Nucleus accumbens (tissue), 56 donors: Measurements from ENCODE around the gene ASB9.
"Not testable (repeated sequence)": the region's sequence is repeated elsewhere in the genome, so short reads cannot be mapped to it uniquely, and the experiment has no call there.

Source experiments
- DNase-seq, 56 donors: peaks; one replicate each; lab custom pipeline; 2025; lab: John Stamatoyannopoulos, UW

ASB9 gene

DNA sequence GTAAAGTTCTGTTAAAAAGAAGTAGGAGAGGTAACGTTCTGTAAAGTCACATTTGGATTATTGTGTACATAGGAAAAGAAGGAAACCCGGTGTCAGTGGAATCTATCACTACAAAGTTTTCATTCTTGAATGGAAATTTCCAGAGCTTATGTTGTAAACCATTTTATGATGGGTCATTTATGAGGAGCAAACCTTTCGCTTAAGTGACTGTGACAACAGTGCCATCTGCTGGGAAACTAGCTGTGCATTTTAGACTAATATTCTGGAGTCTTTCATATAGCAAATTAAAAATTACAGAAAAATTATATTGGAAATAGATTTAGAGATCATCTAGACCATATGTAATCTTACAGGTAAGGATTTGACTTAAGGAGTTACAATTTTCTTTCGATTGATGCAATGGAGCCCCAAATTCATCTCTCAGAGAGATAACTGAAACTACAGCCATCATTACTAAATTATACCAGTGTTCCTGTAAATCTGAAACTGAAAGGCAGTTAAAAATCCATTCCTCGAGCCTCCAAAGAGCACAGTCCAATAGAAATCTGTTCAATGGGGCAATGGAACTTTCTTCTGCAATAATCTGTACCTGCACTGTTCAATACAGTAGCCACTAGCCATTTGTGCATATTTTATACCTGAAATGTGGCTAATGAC, 26.9 kb downstream of the ASB9 start:
- peak in 19 of 56 donors; percentile 0 to 35 (median 3) for DNase-seq

DNA sequence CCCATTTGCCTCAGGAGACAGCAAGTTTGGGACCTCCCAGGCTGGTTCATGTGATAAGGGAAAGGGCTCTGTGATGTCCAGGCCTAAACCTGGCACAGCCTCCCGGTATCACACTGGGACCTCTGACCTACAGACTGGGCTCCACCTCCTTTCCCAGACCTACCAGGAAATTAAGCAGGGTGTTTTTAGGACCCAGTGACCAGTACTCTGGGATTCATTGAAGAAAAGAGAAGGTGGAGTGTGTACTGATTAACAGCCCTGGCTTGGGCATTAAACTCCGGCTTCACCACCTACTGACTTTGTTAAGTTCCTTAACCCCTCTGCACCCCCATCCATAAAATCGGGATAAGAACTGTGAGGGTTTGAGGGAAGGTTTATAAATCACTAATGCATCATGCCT, 28.6 kb downstream of the ASB9 start:
- no peak for DNase-seq

DNA sequence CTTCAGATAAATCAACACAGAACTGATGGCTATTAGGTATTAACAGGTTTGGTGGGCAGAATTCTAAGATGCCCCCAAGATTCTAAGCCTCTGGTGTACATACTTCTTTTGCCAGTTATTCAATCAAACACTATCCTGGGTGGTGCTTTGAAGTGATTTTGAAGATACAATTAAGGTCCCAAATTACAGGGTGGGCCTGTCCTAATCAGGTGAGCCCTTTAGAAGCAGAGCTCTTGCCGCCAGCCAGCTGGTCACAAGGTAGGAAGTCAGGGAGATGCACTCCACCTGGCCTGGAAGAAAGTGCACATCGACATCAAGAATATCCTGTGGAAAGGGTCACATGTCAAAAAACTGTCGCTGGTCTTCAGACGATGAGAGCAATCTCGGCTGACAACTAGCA, 29.5 kb downstream of the ASB9 start:
- no peak for DNase-seq

DNA sequence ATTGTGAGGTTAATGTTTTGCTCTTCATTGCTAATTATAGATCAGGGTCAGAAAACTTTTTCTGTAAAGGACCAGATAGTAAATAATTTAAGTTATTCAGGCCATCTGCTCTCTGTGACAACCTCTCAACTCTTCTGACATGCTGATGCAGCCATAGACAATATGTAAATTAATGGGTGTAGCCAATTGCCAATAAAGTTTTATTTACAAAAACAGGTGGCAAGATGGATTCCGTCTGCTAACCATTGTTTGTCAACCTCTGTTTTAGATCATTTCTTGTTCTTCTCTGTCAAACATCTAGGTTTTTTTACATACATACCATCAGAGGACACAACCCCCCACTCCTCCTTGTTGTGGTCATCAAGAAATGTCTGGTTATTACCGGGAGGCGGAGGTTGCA, 33.7 kb downstream of the ASB9 start:
- no peak for DNase-seq

DNA sequence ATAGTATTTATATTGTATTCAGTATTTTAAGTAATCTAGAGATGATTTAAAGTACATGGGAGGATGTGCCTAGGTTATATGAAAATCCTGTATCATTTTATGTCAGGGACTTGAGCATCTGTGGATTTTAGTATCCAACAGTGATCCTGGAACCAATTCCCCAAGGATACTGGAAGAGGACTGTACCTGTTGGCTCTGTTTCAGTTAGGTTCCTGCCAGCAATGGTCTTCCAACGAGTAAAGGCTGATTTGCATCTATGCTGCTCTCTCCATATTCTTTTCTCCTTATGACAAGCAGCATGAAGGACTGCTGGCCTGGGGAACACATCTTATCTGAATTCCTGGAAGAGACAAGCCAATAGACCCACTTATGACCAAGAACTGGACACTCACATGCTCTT, 34.9 kb downstream of the ASB9 start:
- no peak for DNase-seq

DNA sequence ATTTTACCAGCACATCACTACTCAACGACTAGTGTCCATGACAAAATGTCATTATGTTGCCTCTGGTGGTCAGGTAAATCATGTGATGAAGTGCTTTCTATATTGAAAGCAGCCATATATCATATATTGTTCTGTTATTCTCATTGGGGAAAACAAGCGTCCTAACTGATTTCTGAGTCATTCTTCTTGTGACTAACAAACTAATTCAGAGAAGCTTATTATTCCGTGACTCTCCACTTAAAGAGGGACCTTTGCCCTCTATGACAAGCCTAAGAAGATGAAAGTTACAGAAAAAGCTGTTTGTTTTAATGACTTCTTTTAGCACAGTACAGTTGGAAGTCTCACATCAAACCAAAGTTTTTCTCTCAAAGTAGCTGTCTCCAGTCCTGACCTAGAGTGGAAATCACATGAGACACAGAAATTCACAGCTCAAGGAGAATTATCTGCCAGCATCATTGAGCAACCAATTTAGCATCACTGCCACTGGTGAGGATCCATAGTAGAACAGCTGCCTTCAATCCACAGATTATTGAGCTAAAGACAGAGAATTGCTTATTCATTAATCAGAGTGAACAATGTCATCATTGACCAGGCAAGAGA, 36.4 kb downstream of the ASB9 start:
- no peak for DNase-seq

- no peak for DNase-seq
These were observed 45.1 kb downstream of the ASB9 start for GRCh38 chrX:15224747-15225146.

DNA sequence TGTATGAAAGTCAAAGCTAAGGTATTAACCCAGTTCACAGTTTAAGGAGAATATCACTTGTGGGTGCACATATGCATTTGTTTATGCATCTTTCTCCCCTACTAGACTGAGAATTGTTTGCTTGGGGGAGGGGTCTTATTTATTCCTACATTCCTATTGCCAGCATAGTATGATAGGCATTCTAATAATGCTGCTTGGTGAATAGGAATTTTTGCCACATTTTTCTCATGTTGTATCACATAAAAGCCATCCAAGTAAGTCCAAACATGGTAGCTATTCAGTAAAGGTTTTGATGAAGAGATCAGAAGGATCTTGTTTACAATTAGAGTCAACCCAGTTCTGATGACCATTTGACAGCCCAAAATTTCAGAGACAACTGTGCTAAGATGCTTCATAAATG, 48.6 kb downstream of the ASB9 start:
- no peak for DNase-seq

- no peak for DNase-seq
These were observed 52.7 kb downstream of the ASB9 start for GRCh38 chrX:15217161-15217560.

DNA sequence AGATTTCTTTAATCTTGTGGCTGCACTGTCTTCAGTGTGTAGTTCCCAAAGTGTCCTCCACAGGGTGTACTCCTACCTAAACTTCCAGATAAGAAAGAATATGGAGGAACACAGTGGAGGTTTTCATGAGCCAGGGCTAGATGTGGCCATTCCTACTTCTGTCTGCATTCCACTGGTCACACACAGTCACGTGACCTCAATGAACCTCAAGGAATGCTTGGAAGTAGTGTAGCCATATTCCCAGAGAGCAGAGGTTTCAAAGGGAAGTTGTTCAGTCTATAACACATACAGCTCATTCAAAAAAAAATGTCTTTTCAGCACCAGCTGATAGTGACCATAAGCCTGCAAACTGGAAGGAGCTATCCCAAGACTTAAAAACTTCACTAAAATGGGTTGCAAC, 53.6 kb downstream of the ASB9 start:
- DNase-seq: no peak

DNA sequence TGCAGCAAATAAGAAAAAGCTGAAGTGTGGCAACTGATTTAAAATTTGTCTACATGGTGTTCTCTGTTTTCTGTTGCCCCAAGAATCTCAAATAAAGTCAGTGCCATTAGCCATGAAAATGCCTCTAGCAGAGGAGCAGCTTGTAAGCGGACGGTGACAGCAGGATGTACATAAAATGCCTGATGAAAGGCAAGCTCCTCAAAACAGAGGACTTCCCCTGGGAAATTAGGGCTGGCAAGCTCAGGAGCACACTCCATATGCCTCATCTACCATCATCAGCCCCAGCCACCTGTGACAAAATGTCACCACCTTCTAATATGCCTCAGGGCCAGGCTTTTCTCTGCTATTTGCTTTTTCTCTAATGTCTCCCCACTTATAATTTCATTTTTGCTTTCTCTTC, 54.5 kb downstream of the ASB9 start:
- no peak for DNase-seq

DNA sequence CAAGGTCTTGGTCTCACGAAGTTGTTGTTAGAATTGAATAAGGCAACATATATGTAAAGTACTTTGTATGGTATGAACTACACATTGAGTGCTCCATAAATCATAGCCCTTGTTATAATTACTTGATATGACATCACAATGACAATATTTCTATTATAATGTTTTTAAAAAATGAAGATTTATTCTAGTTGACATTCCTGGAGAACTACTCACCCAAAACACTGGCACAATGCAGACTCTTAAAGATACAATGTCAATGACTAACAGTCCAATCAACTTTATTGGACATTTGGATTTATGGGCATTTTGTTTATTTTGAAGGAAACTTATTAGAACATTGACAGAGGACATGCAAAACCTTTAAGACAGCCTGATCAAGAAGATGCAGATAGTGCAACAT, 55.3 kb downstream of the ASB9 start:
- DNase-seq: no peak

- no peak for DNase-seq
These were observed 60.8 kb downstream of the ASB9 start for GRCh38 chrX:15209096-15209495.

DNA sequence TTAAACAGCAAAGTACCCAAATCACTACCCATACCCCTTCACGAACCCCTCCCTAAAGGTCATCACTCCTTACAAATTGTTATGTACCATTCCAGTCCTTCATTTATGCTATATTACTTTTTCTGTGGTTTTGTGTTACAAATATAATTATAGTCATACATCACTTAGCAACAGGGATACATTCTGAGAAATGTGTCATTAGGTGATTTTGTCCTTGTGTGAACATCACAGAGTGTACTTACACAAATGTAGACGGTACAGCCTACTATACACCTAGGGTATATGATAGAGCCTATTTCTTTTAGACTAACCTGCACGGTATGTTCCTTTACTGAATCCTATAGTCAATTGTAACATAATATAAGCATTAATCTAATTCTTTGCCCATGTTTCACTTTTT, 61.9 kb downstream of the ASB9 start:
- no peak for DNase-seq

DNA sequence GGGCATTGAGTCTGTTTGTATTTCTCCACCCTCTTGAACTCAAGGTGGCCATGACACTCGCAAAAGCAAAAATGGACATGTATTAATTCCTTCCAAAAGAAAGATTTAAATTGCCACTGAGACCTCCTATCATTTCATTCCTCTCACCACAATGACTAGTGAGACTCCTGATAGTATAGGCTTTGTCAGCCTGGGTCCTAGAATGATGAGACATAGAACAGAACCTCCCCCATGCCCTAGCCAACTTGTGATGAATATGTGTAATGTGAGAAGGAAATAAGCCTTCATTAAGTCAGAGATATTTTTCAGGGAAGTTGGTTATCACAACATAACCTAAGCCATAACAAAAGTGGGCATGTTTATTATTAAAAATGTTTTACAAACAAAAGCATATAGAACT, 62.5 kb downstream of the ASB9 start:
- DNase-seq: no peak

GRCh38 chrX:15206306-15206705, 63.6 kb downstream of the ASB9 start:
- no peak for DNase-seq

- no peak for DNase-seq
These were observed 65.6 kb downstream of the ASB9 start for GRCh38 chrX:15204130-15204751.

GRCh38 chrX:15203694-15204093, 66.2 kb downstream of the ASB9 start:
- DNase-seq: no peak

GRCh38 chrX:15202454-15203177, 67.3 kb downstream of the ASB9 start:
- DNase-seq: no peak

DNA sequence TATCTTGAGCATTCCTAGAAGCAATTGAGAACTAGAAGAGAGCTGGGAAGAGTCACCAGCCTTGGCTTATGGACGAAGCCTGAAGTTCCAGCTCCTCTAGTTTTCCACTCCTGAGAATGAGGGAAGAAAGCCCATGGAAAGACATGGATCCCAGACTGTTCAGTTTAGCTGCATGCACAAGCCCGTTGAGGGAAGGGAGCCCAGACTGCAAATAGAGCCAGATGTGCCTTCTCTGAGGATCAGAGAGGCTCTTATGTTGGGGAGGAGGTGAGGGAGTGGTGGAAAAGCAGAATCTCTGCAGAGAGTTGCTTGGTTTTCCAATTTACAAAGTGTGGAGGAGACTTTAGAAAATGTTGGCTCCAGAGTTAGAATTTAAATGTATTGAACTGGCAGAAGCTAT, 69.0 kb downstream of the ASB9 start:
- no peak for DNase-seq

- not testable (repeated sequence) for DNase-seq
These were observed 71.2 kb downstream of the ASB9 start for GRCh38 chrX:15198608-15199202.
